ENCODE data around the gene AMIGO3. TPM values are rescaled to one million over a fixed set of nuclear protein-coding genes. Genes with fewer than 3 reads are reported as not detected.

The AMIGO3 gene
- total RNA-seq, 2 experiments from 2014 or later, result 0.82 to 1.3 TPM

GRCh38 chr3:49732597-49732996, 13.1 kb upstream of the AMIGO3 start:
- Histone ChIP-seq H3K27ac (ENCODE audit: low read depth in 1 of 2, low read length in 2 of 2) (no peak overlapping the region), H3K27me3 (ENCODE audit: control insufficient read depth in 1 of 2, insufficient read depth in 2 of 2, low read length in 2 of 2) (no peaks in the 10 kb centered on the region), H3K4me3 (ENCODE audit: low read length) (no peak overlapping the region), H3K9me3 (ENCODE audit: control insufficient read depth in 1 of 2, insufficient read depth in 1 of 2, low read length in 2 of 2) (no peaks in the 10 kb centered on the region), H3K36me3 (ENCODE audit: insufficient read depth, low read length) (peaks cover 67% of the 10 kb centered on the region), H3K4me1 (ENCODE audit: insufficient read depth, low read length) (no peaks in the 10 kb centered on the region)
- Mint-ChIP-seq H3K9me3 (no peaks in the 10 kb centered on the region), H3K4me1 (ENCODE audit: low read depth) (no peaks in the 10 kb centered on the region), H3K27ac (no peak overlapping the region), H3K27me3 (no peaks in the 10 kb centered on the region), H3K4me3 (no peak overlapping the region), H3K36me3 (ENCODE audit: low read depth) (peaks cover 71% of the 10 kb centered on the region)
- POLR2A ChIA-PET, result no interaction called here
- TF ChIP-seq CTCF (IDR thresholded peaks at IDR 0.05), result no peak
- intact Hi-C loops (cut with DNase I, micrococcal nuclease), result no loop called here
- DNase-seq (no peak), ATAC-seq (ENCODE audit: poor library complexity) (no peak)
- CTCF ChIA-PET, result interaction anchor here (0.5 kb wide), 1 partner anchor 12 kb away, joined by 3 read pairs; no protein-coding TSS in a partner anchor

GRCh38 chr3:49729966-49730609, 10.6 kb upstream of the AMIGO3 start:
- peaks cover under 1% of the 10 kb centered on the region for H3K4me1 ChIP-seq (ENCODE audit: insufficient read depth, low read length)
- ChIA-PET POLR2A (no interaction called here), CTCF (no interaction called here)
- peaks cover 57% of the 10 kb centered on the region for H3K36me3 ChIP-seq (ENCODE audit: insufficient read depth, low read length)
- H3K4me3 Mint-ChIP-seq, result no peak overlapping the region
- H3K36me3 Mint-ChIP-seq (ENCODE audit: low read depth), result peaks cover 58% of the 10 kb centered on the region
- no peak for DNase-seq
- H3K9me3 Mint-ChIP-seq, result no peaks in the 10 kb centered on the region
- intact Hi-C loops (cut with DNase I, micrococcal nuclease), result no loop called here
- H3K9me3 ChIP-seq (ENCODE audit: control insufficient read depth in 1 of 2, insufficient read depth in 1 of 2, low read length in 2 of 2), result no peaks in the 10 kb centered on the region
- no peak for ATAC-seq (ENCODE audit: poor library complexity)
- no peak overlapping the region for H3K4me3 ChIP-seq (ENCODE audit: low read length)
- H3K27ac ChIP-seq (ENCODE audit: low read depth in 1 of 2, low read length in 2 of 2), result no peak overlapping the region
- H3K4me1 Mint-ChIP-seq (ENCODE audit: low read depth), result no peaks in the 10 kb centered on the region
- no peaks in the 10 kb centered on the region for H3K27me3 Mint-ChIP-seq
- no peak for TF ChIP-seq CTCF (IDR thresholded peaks at IDR 0.05)
- H3K27ac Mint-ChIP-seq, result no peak overlapping the region
- no peaks in the 10 kb centered on the region for H3K27me3 ChIP-seq (ENCODE audit: control insufficient read depth in 1 of 2, insufficient read depth in 2 of 2, low read length in 2 of 2)

- CTCF ChIA-PET, result no interaction called here
- H3K27ac ChIP-seq (ENCODE audit: low read depth in 1 of 2, low read length in 2 of 2), result no peak overlapping the region
- Mint-ChIP-seq H3K27me3 (no peaks in the 10 kb centered on the region), H3K4me1 (ENCODE audit: low read depth) (peaks cover 17% of the 10 kb centered on the region), H3K9me3 (no peaks in the 10 kb centered on the region), H3K4me3 (no peak overlapping the region), H3K27ac (no peak overlapping the region), H3K36me3 (ENCODE audit: low read depth) (peaks cover 59% of the 10 kb centered on the region)
- ATAC-seq (ENCODE audit: poor library complexity), result no peak
- intact Hi-C loops (cut with DNase I, micrococcal nuclease), result no loop called here
- H3K4me3 ChIP-seq (ENCODE audit: low read length), result no peak overlapping the region
- TF ChIP-seq CTCF (IDR thresholded peaks at IDR 0.05), result no peak
- H3K4me1 ChIP-seq (ENCODE audit: insufficient read depth, low read length), result peaks cover 16% of the 10 kb centered on the region
- POLR2A ChIA-PET, result no interaction called here
- H3K27me3 ChIP-seq (ENCODE audit: control insufficient read depth in 1 of 2, insufficient read depth in 2 of 2, low read length in 2 of 2), result no peaks in the 10 kb centered on the region
- H3K36me3 ChIP-seq (ENCODE audit: insufficient read depth, low read length), result peaks cover 41% of the 10 kb centered on the region
- H3K9me3 ChIP-seq (ENCODE audit: control insufficient read depth in 1 of 2, insufficient read depth in 1 of 2, low read length in 2 of 2), result no peaks in the 10 kb centered on the region
- DNase-seq, result no peak
These were observed 8.5 kb upstream of the AMIGO3 start for GRCh38 chr3:49727924-49728361.

Measured in CD4-positive, alpha-beta T cell (primary cell).